Epithelial cell of esophagus (primary cell): ENCODE measurements around the gene MAP2K3.

Experiments
- DNase-seq: peaks from one replicate; pipeline ENCODE4 v3.0.0; 2010; ENCODE audit warnings: low read depth
- H3K4me3 ChIP-seq: 2 replicates; pipeline ENCODE4 v1.5.1; 2011; ENCODE audit warnings: mild to moderate bottlenecking, low read length, control low read depth
- TF ChIP-seq, protein P1 (sequence below): IDR thresholded peaks from 2 replicates; pipeline ENCODE4 v1.5.1; 2011; ENCODE audit warnings: low read depth, mild to moderate bottlenecking, low read length, control low read depth, inconsistent platforms; ENCODE audit not compliant: insufficient read depth; ENCODE audit errors: missing control alignments

The MAP2K3 gene

DNA sequence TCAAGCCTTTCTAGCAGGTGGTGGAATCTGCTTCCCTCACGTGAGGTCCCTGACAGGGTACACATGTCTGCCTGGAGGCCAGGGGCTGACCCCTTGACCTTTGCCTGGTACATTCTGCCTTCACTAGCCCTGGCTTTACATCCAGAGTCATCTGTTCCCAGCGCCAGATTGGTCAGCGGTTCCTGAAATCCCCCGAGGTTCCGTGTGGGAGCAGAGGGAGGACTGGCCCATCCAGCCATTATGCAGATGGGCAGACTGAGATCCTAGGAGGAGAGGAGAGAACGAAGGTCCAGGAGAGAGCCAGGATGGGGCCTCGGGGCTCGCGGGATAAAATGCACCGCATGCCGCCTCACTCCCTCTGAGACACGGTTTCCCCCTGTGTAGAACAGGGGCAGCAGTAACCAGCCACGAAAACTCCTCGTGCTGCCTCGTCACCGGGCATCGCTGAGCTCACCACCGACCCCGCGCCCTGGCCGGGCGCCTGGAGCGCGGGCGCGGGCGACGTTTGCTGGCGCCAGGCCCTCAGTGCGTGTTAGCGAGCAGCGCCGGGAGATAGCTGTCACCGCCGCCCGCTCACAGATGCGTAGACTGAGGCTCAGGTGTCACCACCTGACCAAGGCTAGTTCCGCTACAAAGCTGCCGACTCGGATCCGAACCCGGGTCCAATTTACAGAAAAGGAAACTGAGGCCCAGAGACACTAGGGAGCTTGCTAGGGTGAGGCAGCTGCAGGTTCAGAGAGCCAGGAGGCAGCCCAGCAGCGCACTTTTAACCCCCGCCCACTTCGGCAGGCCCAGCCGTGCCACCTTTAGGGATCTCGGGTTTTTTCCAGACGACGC, 811 bp upstream of the MAP2K3 start:
- peak overlapping the region; percentile 74 for H3K4me3 ChIP-seq
- TF ChIP-seq, protein P1, sequence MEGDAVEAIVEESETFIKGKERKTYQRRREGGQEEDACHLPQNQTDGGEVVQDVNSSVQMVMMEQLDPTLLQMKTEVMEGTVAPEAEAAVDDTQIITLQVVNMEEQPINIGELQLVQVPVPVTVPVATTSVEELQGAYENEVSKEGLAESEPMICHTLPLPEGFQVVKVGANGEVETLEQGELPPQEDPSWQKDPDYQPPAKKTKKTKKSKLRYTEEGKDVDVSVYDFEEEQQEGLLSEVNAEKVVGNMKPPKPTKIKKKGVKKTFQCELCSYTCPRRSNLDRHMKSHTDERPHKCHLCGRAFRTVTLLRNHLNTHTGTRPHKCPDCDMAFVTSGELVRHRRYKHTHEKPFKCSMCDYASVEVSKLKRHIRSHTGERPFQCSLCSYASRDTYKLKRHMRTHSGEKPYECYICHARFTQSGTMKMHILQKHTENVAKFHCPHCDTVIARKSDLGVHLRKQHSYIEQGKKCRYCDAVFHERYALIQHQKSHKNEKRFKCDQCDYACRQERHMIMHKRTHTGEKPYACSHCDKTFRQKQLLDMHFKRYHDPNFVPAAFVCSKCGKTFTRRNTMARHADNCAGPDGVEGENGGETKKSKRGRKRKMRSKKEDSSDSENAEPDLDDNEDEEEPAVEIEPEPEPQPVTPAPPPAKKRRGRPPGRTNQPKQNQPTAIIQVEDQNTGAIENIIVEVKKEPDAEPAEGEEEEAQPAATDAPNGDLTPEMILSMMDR: no peak
- peak; percentile 42 for DNase-seq

DNA sequence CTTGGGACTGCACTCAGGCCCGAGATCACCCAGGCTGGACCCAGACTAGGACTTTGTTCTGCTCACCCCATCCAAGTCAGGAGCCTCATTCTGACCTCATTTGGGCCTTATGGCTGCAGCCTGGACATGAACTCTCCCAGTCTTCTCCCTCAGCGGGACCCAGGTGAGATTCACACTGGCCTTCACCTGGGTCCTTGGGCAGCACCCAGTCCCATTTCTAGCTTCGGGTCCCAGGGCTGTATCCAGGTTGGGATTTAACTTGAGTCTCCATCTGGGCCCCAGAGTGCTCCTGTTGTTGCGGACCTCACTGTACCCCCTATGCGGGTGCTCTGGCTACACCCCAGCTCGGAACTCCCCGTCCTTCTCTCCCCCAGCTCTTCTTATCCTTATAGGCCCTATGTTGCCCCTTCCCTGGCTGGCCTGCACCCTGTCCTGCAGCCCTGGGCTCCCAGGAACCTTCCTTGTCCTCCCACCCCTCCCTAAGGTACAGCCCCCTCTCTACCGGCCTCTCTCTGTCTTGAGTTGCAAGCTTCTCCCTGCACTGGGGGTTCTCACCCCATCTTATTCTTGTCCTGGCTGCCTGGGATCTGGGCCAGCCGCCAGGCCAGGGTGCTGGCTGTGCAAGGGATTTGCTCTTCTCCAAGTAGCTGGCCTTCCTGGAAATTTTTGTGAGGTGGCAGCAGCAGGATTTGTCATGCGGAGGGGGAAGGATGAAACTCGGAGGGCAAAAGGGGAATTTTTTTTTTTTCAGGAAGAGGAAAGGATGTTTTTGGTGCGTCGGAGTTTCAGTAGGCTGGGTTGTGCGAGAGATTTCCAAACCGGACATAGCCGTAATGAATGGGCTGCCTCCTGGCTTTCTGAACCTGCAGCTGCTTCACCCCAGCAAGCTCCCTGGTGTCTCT, 904 bp downstream of the MAP2K3 start:
- H3K4me3 ChIP-seq: peak overlapping the region; percentile 74
- TF ChIP-seq, protein P1: no peak
- peak; percentile 61 for DNase-seq

DNA sequence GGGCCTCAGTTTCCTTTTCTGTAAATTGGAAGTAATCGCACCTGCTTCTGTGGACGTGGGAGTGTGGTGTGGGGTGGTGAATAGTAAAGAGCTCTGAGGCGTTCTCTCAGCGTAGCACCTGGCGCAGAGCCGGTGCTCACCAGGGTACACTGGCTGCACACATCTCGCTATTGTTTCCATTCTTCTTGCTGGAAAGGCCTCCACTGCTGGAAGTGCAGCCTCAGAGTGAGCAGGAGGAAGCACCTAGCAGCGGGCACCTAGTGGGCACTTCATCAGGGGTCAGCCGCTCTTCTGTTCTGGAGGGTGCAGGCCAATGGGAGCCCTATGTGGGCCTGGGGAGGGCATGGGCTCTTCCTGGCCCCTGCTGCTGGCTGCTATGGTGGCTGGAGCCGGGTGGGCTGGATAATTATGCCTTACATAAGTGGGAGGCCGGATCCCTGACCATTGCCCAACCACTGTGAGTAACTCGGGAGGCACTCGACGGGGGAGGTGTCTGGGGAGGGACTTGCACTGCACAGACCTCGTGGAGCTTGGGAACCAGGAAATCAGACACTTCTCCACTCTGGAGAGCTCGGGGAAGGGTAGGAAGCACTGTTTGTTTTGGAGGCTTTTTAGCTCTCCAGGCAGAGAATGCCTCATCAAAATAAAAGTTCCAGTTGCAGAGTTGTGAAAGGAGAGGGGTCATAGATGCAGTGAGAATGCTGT, 1.7 kb downstream of the MAP2K3 start:
- peak; percentile 98 for DNase-seq
- peak overlapping the region; percentile 74 for H3K4me3 ChIP-seq
- TF ChIP-seq, protein P1: no peak

DNA sequence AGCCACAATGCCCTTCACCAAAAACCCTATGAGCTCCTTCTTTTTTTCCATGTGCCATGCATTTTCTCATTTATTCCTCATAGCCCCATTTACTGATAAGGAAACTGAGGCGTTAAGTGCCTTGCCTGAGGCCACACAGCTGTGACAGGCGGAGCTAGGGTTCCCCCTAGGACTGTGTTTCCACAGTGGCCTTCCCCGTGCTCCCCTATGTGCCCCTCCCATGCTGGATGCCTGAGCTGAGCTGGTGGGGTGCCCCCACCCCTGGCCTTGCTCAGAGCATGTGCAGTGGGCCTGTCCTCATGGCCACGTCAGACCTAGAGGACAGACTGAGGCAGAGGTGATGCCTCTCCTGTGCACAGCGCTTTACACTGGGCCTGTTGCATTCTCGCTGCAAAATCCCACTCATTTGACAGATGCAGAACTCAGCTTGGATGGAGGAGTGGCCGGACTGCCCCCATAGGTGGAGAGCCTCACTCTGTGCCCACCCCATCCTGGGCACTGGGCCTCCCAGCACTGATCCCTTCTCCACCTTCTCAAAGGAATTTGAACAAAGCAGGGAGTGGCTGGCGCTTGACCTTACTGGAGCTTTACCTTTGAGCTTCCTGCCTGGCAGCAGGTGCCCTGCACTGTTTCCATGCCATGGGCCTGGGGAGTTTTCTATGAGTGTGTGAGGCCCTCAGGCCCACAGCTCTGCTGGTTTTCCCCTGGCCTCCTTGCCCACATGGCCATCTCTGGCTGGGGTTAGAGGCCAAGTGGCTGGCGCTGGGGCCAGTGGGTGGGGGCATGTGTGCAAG, 2.6 kb downstream of the MAP2K3 start:
- TF ChIP-seq, protein P1: no peak
- H3K4me3 ChIP-seq: peak overlapping the region; percentile 74
- peak; percentile 44 for DNase-seq

DNA sequence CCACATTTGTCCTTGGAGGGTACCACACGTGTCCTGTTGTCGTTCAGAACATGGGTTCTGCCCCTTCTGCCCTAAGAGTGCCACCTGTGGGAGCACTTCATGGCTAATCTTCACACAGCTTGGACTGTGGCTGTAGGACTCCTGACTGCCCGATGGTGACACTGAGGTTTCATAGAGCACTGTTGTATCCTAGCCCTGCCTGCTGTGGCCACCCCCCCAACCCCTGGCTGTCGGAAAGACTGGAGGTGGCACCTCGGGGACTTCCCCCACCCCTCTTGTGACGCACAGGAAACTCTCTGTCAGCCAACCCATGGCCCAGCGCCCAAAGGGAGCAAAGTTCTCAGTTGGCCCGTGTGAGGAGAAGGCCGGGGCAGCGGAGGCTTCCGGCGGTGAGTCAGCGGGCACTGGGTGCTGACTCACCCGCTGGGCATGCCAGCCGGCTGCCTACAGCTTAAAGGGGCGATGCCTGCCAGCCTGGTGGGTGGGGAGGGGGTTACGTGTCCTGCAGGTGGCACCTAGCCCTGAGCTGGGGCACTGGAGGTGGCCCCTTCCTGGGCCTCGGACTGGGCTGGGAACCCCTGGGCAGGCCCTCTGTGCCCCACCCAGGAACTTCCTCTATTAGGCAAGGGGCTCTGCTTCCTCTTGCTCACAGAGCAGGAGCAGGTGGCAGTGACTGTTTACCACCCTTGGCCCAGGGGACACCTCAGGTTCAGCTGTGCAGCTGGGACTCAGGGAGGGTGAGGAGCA, 3.4 kb downstream of the MAP2K3 start:
- peak; percentile 96 for DNase-seq
- TF ChIP-seq, protein P1: no peak
- peak overlapping the region; percentile 74 for H3K4me3 ChIP-seq

DNA sequence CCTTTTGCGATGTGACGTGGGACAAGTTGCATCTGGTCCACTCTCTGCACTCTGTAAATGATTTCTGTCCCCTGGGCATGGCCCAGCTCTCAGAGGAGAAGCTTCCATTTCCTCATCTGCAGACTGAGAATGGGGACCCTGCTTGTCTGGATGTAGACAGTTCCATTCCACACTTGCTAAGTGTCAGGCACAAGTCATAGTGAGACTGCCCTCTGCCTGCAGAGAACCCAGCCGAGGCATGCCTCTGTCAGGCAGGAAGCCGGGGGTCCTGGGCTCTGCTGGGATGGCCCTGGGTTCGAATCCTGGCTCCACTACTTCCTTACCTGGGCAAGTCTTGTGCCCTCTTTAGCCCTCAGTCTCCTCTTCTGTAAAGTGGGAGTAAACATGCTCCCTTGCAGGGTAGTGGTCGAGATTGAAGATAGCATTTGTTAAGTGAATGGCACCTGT, 4.1 kb downstream of the MAP2K3 start:
- no peak for DNase-seq
- TF ChIP-seq, protein P1: no peak
- no peak overlapping the region for H3K4me3 ChIP-seq
